ENCODE measurements around the gene TIAM1. TPM values are rescaled to one million over a fixed set of nuclear protein-coding genes. Genes with fewer than 3 reads are reported as not detected.

TIAM1 gene
- total RNA-seq, 1 donor from 2014 or later, result 6.7 TPM

DNA sequence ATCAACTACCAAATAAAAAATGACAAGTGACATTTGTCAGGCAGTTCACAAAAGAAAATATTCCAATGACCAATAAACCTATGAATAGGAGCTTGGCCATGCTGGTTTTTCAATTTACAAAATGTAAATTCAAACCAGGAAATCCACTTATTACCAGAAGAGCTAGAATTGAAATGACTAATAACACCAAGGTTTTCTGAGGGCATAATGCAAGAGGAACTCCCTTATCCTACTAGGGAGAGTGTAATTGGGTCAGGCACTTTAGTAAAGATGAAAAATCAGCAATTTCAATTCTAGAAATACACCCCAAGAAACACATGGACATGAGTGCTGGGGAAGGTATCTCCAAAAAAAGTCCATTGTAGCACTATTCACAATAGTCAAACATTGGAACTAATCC lies 16.7 kb upstream of the TIAM1 start:
- TF ChIP-seq, protein P1, sequence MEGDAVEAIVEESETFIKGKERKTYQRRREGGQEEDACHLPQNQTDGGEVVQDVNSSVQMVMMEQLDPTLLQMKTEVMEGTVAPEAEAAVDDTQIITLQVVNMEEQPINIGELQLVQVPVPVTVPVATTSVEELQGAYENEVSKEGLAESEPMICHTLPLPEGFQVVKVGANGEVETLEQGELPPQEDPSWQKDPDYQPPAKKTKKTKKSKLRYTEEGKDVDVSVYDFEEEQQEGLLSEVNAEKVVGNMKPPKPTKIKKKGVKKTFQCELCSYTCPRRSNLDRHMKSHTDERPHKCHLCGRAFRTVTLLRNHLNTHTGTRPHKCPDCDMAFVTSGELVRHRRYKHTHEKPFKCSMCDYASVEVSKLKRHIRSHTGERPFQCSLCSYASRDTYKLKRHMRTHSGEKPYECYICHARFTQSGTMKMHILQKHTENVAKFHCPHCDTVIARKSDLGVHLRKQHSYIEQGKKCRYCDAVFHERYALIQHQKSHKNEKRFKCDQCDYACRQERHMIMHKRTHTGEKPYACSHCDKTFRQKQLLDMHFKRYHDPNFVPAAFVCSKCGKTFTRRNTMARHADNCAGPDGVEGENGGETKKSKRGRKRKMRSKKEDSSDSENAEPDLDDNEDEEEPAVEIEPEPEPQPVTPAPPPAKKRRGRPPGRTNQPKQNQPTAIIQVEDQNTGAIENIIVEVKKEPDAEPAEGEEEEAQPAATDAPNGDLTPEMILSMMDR (IDR thresholded peaks at IDR 0.05; ENCODE audit: insufficient read depth, low read length, poor library complexity, severe bottlenecking), result no peak
- no peak for DNase-seq (ENCODE audit: low read depth)
- H3K36me3 ChIP-seq (ENCODE audit: control insufficient read depth, insufficient read depth, low read length), result no peaks in the 10 kb centered on the region

DNA sequence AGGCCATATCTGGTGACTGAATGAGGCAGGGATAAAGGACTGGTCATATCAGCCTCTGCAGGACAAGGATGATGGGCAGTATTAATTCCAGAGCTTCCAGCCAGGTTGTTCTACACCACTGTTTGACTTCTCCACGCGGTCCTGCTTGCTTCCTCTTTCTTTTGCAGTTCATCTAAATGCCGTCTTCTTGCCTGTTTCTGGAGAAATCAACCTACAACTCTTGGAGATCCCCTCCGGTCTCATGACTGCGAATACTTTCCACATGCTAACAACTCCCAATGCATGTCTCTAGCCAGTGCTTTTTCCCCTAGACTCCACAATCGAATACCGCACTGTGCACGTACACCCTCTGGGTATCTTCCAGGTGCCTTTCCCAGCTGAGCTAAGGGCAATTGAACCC lies 14.1 kb upstream of the TIAM1 start:
- TF ChIP-seq, protein P1 (IDR thresholded peaks at IDR 0.05; ENCODE audit: insufficient read depth, low read length, poor library complexity, severe bottlenecking), result no peak
- Histone ChIP-seq H3K4me3 (ENCODE audit: low read depth, low read length) (no peak overlapping the region), H3K27me3 (ENCODE audit: control insufficient read depth, insufficient read depth, low read length) (no peaks in the 10 kb centered on the region), H3K36me3 (ENCODE audit: control insufficient read depth, insufficient read depth, low read length) (no peaks in the 10 kb centered on the region)
- no peak for DNase-seq (ENCODE audit: low read depth)

More for the DNA sequence above, 16.7 kb upstream of the TIAM1 start:
- Histone ChIP-seq H3K27me3 (ENCODE audit: control insufficient read depth, insufficient read depth, low read length) (no peaks in the 10 kb centered on the region), H3K4me3 (ENCODE audit: low read depth, low read length) (no peak overlapping the region)

DNA sequence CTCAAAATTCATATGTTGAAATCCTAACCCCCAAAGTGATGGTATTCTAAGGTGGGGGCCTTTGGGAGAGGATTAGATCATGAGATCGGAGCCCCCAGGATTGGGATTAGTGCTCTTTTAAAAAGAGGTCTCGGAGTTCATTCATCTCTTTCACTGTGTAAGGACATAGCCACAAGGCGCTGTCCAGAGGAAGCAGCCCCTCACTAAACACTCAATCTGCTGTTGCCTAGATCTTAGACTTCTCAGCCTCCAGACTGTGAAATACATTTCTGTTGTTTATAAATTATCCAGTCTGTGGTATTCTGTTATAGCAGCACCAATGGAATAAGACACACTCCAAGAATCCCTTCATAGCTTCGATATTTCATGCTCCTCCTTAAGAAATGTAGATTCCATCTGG lies 12.4 kb upstream of the TIAM1 start:
- H3K4me3 ChIP-seq (ENCODE audit: low read depth, low read length), result no peak overlapping the region
- no peak for DNase-seq (ENCODE audit: low read depth)
- H3K36me3 ChIP-seq (ENCODE audit: control insufficient read depth, insufficient read depth, low read length), result no peaks in the 10 kb centered on the region
- TF ChIP-seq, protein P1 (IDR thresholded peaks at IDR 0.05; ENCODE audit: insufficient read depth, low read length, poor library complexity, severe bottlenecking), result no peak
- H3K27me3 ChIP-seq (ENCODE audit: control insufficient read depth, insufficient read depth, low read length), result no peaks in the 10 kb centered on the region

DNA sequence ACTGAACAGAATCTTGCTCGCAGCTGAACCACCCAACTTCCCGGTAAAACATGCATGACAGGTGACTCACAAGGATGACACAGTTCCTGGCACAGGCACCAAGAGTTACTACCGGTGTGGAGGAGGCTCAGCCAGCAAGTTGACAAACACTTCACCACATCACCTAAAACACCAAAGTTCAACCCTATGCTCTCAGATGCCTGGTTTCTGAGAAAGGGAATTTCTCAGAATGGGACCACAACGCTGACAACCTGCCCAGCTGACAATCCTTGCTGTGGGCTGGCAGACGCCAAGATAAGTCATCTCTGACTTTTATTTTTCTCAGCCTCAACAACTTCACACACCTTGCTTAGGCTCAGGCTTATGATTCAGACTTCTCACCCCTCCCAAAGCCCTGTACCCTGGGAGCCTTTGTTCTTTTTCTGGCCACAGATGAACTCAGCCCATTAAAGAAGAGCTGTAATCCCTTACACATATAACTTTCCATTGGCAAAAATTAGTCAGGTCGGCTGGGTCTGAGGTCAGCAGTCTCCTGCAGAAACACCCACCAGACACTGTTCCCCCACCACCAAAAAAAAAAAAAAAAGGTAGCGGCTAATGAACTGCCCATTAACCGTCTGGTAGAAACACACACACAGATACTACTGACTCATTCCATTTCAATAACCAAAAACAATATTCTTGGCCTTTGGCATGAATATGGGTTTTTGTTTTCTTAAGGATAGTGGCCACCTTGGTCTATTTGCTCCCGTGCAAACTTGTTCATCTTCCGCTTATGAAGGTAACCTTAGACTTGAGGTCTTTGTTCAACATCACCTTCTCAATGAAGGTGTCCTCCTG lies 10.8 kb upstream of the TIAM1 start:
- peak; percentile 88 for DNase-seq (ENCODE audit: low read depth)
- TF ChIP-seq, protein P1 (IDR thresholded peaks at IDR 0.05; ENCODE audit: insufficient read depth, low read length, poor library complexity, severe bottlenecking), result no peak
- H3K27me3 ChIP-seq (ENCODE audit: control insufficient read depth, insufficient read depth, low read length), result no peaks in the 10 kb centered on the region
- no peaks in the 10 kb centered on the region for H3K36me3 ChIP-seq (ENCODE audit: control insufficient read depth, insufficient read depth, low read length)
- no peak overlapping the region for H3K4me3 ChIP-seq (ENCODE audit: low read depth, low read length)

DNA sequence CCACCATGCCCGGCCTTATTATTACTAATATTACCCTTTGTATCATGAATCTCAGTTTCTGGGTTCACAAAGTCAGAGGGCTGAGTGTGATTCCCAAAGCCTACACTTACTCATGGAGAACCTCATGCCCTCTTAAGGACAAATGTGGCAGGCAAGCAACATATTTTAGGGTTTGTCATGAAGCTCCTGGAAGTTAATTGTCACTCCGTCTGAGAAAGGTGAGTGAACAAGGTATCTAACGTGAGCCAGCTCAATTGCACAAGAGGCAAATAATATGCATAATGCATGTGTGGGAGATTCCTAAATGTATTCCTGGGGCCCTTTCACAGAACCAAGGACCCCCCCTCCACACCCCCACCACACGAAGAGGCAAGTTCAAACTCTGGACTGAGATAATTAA lies 10.1 kb upstream of the TIAM1 start:
- Histone ChIP-seq H3K36me3 (ENCODE audit: control insufficient read depth, insufficient read depth, low read length) (no peaks in the 10 kb centered on the region), H3K4me3 (ENCODE audit: low read depth, low read length) (no peak overlapping the region), H3K27me3 (ENCODE audit: control insufficient read depth, insufficient read depth, low read length) (no peaks in the 10 kb centered on the region)
- TF ChIP-seq, protein P1 (IDR thresholded peaks at IDR 0.05; ENCODE audit: insufficient read depth, low read length, poor library complexity, severe bottlenecking), result no peak
- no peak for DNase-seq (ENCODE audit: low read depth)

DNA sequence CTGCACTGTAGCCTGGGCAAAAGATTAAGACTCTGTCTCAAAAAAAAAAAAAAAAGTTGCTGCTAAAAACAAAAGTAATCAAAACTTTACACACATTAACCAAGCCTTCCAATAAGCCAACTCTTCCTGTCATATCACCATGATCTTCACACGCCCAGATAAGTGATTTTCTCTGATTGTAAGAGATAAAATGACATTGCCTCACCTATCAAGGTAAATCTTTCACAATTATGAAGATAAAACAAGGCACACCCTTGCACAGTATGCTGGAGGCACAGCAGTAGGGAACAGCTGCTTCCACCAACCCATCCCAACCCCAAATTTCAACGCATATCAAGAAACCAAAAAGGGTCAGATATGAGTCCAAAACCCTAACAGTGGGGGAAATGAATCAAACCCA lies 8.8 kb upstream of the TIAM1 start:
- TF ChIP-seq, protein P1 (IDR thresholded peaks at IDR 0.05; ENCODE audit: insufficient read depth, low read length, poor library complexity, severe bottlenecking), result no peak
- no peak overlapping the region for H3K4me3 ChIP-seq (ENCODE audit: low read depth, low read length)
- DNase-seq (ENCODE audit: low read depth), result no peak
- H3K36me3 ChIP-seq (ENCODE audit: control insufficient read depth, insufficient read depth, low read length), result no peaks in the 10 kb centered on the region
- no peaks in the 10 kb centered on the region for H3K27me3 ChIP-seq (ENCODE audit: control insufficient read depth, insufficient read depth, low read length)
